ENCODE data around the gene ARHGEF19. TPM values are rescaled to one million over a fixed set of nuclear protein-coding genes. Genes with fewer than 3 reads are reported as not detected.
"Not testable (repeated sequence)": the region's sequence is repeated elsewhere in the genome, so short reads cannot be mapped to it uniquely, and the experiment has no call there.

Gene ARHGEF19
- total RNA-seq, 1 experiment from 2014 or later, result 13.8 TPM

DNA sequence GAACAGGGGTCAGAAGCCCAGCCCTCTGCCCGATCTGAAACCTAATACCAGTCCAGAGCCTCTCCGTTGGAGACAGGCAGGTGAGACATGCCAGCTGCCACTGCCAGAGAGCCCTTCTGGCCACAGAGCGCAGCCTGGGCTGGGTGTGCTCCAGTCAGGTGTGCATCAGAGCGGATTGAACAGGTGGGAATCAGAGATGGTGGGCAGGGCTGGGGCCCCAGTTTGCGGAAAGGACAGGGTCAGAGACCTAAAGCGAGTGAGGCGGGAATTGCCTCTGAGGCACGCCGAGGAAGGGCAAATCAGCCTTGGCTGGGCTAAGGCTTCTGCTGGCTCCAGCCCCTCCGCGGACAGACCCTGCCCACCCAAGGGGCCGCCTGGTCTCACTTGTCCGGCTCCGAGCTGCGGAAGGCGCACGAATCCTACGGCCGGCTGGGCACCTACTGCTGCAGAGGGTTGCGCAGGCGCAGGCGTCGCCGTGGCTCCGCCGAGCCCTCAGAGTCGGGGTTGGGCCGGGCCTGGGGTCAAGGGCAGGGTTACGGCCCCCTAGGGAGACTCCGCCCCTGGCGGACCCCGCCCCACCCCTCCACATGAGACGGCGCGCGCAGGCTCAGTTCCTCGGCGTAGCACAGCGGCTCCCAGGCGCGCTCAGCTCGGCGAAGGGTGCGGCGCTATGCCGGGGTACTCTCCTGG, 14.2 kb upstream of the ARHGEF19 start:
- Histone ChIP-seq H3K9me2 (replicated peaks; ENCODE audit: low read length) (no peaks in the 10 kb centered on the region), H3K4me1 (ENCODE audit: insufficient read depth, low read length) (no peaks in the 10 kb centered on the region), H3K4me2 (ENCODE audit: low read length) (no peak overlapping the region), H3K27me3 (ENCODE audit: low read length) (no peaks in the 10 kb centered on the region), H3K9ac (ENCODE audit: low read length) (no peak overlapping the region), H3K4me3 (ENCODE audit: low read length) (no peak overlapping the region), H3K79me2 (ENCODE audit: low read length) (no peaks in the 10 kb centered on the region), H4K20me1 (ENCODE audit: low read length) (no peaks in the 10 kb centered on the region), H3F3A (ENCODE audit: low read length, unreplicated experiment) (no peaks in the 10 kb centered on the region), H2AFZ (ENCODE audit: low read length) (no peak overlapping the region), H3K9me3 (ENCODE audit: low read length) (no peaks in the 10 kb centered on the region), H3K27ac (ENCODE audit: low read length) (no peak overlapping the region), H3K36me3 (ENCODE audit: low read depth, low read length) (no peaks in the 10 kb centered on the region)
- ATAC-seq (no peak), DNase-seq (no peak)
- TF ChIP-seq EZH2 (IDR thresholded peaks at IDR 0.05; ENCODE audit: low read length, unreplicated experiment), result no peak
- TF ChIP-seq EZH2phosphoT487 (IDR thresholded peaks at IDR 0.05; ENCODE audit: borderline replicate concordance, low read length), result no peak
- TF ChIP-seq, protein P1, sequence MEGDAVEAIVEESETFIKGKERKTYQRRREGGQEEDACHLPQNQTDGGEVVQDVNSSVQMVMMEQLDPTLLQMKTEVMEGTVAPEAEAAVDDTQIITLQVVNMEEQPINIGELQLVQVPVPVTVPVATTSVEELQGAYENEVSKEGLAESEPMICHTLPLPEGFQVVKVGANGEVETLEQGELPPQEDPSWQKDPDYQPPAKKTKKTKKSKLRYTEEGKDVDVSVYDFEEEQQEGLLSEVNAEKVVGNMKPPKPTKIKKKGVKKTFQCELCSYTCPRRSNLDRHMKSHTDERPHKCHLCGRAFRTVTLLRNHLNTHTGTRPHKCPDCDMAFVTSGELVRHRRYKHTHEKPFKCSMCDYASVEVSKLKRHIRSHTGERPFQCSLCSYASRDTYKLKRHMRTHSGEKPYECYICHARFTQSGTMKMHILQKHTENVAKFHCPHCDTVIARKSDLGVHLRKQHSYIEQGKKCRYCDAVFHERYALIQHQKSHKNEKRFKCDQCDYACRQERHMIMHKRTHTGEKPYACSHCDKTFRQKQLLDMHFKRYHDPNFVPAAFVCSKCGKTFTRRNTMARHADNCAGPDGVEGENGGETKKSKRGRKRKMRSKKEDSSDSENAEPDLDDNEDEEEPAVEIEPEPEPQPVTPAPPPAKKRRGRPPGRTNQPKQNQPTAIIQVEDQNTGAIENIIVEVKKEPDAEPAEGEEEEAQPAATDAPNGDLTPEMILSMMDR (conservative IDR thresholded peaks at IDR 0.05; ENCODE audit: low read depth, low read length), result no peak
- BruUV-seq (replicated peaks), result no TSS peak
- intact Hi-C loops (cut with micrococcal nuclease), result no loop called here
- ChIA-PET POLR2A (ENCODE audit: unreplicated experiment) (interaction anchor here (0.7 kb wide), 1 partner anchor 130 kb away, joined by 3 read pairs; no protein-coding TSS in a partner anchor), CTCF (no interaction called here)

DNA sequence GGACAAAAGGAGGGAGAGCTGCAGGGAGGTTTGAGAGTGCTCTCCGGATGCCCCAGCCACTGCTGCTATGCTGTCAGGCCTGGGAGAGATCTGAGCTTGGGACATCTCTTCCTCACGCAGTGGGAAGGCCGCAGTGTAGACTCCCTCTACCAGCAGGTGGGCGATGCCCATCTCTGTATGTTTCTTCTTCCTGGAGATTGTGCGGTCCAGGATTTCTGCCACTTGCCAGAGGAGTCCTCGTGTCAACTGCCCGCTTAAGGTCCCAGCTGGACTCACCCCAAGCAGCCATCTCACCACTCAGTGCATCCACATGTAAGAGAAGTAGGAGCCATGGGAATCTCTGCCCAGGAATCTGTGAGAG, 13.7 kb upstream of the ARHGEF19 start:
- no peak overlapping the region for H3K4me2 ChIP-seq (ENCODE audit: low read length)
- no peak overlapping the region for H2AFZ ChIP-seq (ENCODE audit: low read length)
- TF ChIP-seq, protein P1 (conservative IDR thresholded peaks at IDR 0.05; ENCODE audit: low read depth, low read length), result no peak
- TF ChIP-seq EZH2 (IDR thresholded peaks at IDR 0.05; ENCODE audit: low read length, unreplicated experiment) (no peak), EZH2phosphoT487 (IDR thresholded peaks at IDR 0.05; ENCODE audit: borderline replicate concordance, low read length) (no peak)
- H3K9me3 ChIP-seq (ENCODE audit: low read length), result no peaks in the 10 kb centered on the region
- H3K4me3 ChIP-seq (ENCODE audit: low read length), result no peak overlapping the region
- no peaks in the 10 kb centered on the region for H3K4me1 ChIP-seq (ENCODE audit: insufficient read depth, low read length)
- no peaks in the 10 kb centered on the region for H4K20me1 ChIP-seq (ENCODE audit: low read length)
- BruUV-seq (replicated peaks), result no TSS peak
- ChIA-PET CTCF (no interaction called here), POLR2A (ENCODE audit: unreplicated experiment) (interaction anchor here (0.7 kb wide), 1 partner anchor 130 kb away, joined by 3 read pairs; no protein-coding TSS in a partner anchor)
- H3F3A ChIP-seq (ENCODE audit: low read length, unreplicated experiment), result no peaks in the 10 kb centered on the region
- no peak overlapping the region for H3K27ac ChIP-seq (ENCODE audit: low read length)
- H3K27me3 ChIP-seq (ENCODE audit: low read length), result no peaks in the 10 kb centered on the region
- intact Hi-C loops (cut with micrococcal nuclease), result no loop called here
- ATAC-seq (no peak), DNase-seq (no peak)
- H3K9me2 ChIP-seq (replicated peaks; ENCODE audit: low read length), result no peaks in the 10 kb centered on the region
- H3K36me3 ChIP-seq (ENCODE audit: low read depth, low read length), result no peaks in the 10 kb centered on the region
- no peak overlapping the region for H3K9ac ChIP-seq (ENCODE audit: low read length)
- no peaks in the 10 kb centered on the region for H3K79me2 ChIP-seq (ENCODE audit: low read length)

DNA sequence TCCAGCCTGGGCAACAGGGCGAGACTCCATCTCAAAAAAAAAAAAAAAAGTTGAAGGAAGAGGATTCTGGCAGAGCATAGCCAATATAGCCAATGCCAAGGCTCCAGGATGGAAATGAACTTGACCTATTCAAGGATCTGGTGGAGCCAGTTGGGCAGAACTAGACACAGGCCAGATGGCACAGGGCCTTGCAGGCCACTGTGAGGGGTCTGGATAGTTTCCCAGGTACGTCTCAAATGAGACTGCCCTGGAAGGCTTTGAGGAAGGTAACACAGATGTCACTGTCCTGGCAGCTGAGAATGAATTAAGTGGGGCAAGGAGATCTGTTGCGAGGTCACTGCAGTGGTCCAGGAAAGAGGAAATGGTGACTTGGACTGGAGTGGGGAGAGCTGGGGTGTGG, 12.0 kb upstream of the ARHGEF19 start:
- BruUV-seq (replicated peaks), result no TSS peak

DNA sequence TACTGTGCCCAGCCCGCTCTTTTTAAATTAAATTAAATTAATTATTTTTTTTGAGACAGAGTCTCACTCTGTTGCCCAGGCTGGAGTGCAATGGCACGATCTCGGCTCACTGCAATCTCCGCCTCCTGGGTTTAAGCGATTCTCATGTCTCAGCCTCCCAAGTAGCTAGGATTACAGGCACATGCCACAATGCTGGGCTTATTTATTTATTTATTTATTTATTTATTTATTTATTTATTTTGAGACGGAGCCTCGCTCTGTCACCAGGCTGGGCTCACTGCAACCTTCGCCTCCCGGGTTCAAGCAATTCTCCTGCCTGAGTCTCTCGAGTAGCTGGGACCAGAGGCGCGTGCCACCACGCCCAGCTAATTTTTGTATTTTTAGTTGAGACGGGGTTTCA, 10.3 kb upstream of the ARHGEF19 start:
- H3K4me2 ChIP-seq (ENCODE audit: low read length); H3K4me1 ChIP-seq (ENCODE audit: insufficient read depth, low read length); H3K36me3 ChIP-seq (ENCODE audit: low read depth, low read length); H3K9me3 ChIP-seq (ENCODE audit: low read length); intact Hi-C loops (cut with micrococcal nuclease); H4K20me1 ChIP-seq (ENCODE audit: low read length); H3K4me3 ChIP-seq (ENCODE audit: low read length); H2AFZ ChIP-seq (ENCODE audit: low read length); CTCF ChIA-PET; ATAC-seq; H3F3A ChIP-seq (ENCODE audit: low read length, unreplicated experiment); H3K79me2 ChIP-seq (ENCODE audit: low read length); DNase-seq; H3K27me3 ChIP-seq (ENCODE audit: low read length); H3K27ac ChIP-seq (ENCODE audit: low read length); POLR2A ChIA-PET (ENCODE audit: unreplicated experiment); H3K9ac ChIP-seq (ENCODE audit: low read length); BruUV-seq (replicated peaks); H3K9me2 ChIP-seq (replicated peaks; ENCODE audit: low read length): not testable (repeated sequence)

More for the DNA sequence above, 12.0 kb upstream of the ARHGEF19 start:
- H3K36me3 ChIP-seq (ENCODE audit: low read depth, low read length), result no peaks in the 10 kb centered on the region
- no peak for ATAC-seq
- H3F3A ChIP-seq (ENCODE audit: low read length, unreplicated experiment), result no peaks in the 10 kb centered on the region
- no peaks in the 10 kb centered on the region for H3K9me3 ChIP-seq (ENCODE audit: low read length)
- H3K4me2 ChIP-seq (ENCODE audit: low read length), result no peak overlapping the region
- H3K9ac ChIP-seq (ENCODE audit: low read length), result no peak overlapping the region
- H3K4me3 ChIP-seq (ENCODE audit: low read length), result no peak overlapping the region
- H3K4me1 ChIP-seq (ENCODE audit: insufficient read depth, low read length), result no peaks in the 10 kb centered on the region
- no peak for DNase-seq
- no peaks in the 10 kb centered on the region for H4K20me1 ChIP-seq (ENCODE audit: low read length)
- no peaks in the 10 kb centered on the region for H3K27me3 ChIP-seq (ENCODE audit: low read length)
- no peaks in the 10 kb centered on the region for H3K9me2 ChIP-seq (replicated peaks; ENCODE audit: low read length)
- ChIA-PET CTCF (no interaction called here), POLR2A (ENCODE audit: unreplicated experiment) (no interaction called here)
- no peak overlapping the region for H3K27ac ChIP-seq (ENCODE audit: low read length)
- no peaks in the 10 kb centered on the region for H3K79me2 ChIP-seq (ENCODE audit: low read length)
- TF ChIP-seq EZH2 (IDR thresholded peaks at IDR 0.05; ENCODE audit: low read length, unreplicated experiment), result no peak
- TF ChIP-seq, protein P1 (conservative IDR thresholded peaks at IDR 0.05; ENCODE audit: low read depth, low read length), result no peak
- TF ChIP-seq EZH2phosphoT487 (IDR thresholded peaks at IDR 0.05; ENCODE audit: borderline replicate concordance, low read length), result no peak
- intact Hi-C loops (cut with micrococcal nuclease), result no loop called here
- no peak overlapping the region for H2AFZ ChIP-seq (ENCODE audit: low read length)
